GM12878 (cell line): ENCODE data around the gene R3HDM2. TPM values are rescaled to one million over a fixed set of nuclear protein-coding genes. Genes with fewer than 3 reads are reported as not detected.
A peak's percentile ranks its signal among the peaks of the same experiment; 100 is the strongest.

Source experiments
- ATF7 ChIP-seq: fragments of 450-650 bp; IDR thresholded peaks from 2 replicates; pipeline ENCODE4 v1.6.1; 2016; ENCODE audit warnings: low read depth, mild to moderate bottlenecking
- BHLHE40 ChIP-seq, 2 experiments: fragments of 450-650 bp in 1 of 2; IDR thresholded peaks; 2 replicates each; pipeline ENCODE4 v1.6.1; 2011 to 2017; ENCODE audit warnings: low read depth in 2 of 2, borderline replicate concordance in 1 of 2, improper control_type of control experiment in 1 of 2, low read length in 1 of 2, mild to moderate bottlenecking in 1 of 2
- CREM ChIP-seq: IDR thresholded peaks from 2 replicates; pipeline ENCODE4 v1.6.1; 2014; ENCODE audit warnings: antibody characterized with exemption, low read depth
- DPF2 ChIP-seq: fragments of 450-650 bp; IDR thresholded peaks from 2 replicates; pipeline ENCODE4 v1.6.1; 2017; ENCODE audit warnings: mild to moderate bottlenecking
- EED ChIP-seq: sonication (generic); IDR thresholded peaks from 2 replicates; pipeline ENCODE4 v1.6.1; 2016; ENCODE audit warnings: antibody characterized with exemption, low read depth
- HDAC2 ChIP-seq: fragments of 200-600 bp; sonication (generic); IDR thresholded peaks from 2 replicates; pipeline ENCODE4 v1.6.1; 2017
- IRF4 ChIP-seq: IDR thresholded peaks from 2 replicates; pipeline ENCODE4 v1.6.1; 2011; ENCODE audit warnings: low read depth, low read length
- KDM1A ChIP-seq: fragments of 200-600 bp; sonication (generic); IDR thresholded peaks from 2 replicates; pipeline ENCODE4 v1.6.1; 2016; ENCODE audit warnings: borderline replicate concordance
- MAX ChIP-seq: IDR thresholded peaks from 2 replicates; pipeline ENCODE4 v1.6.1; 2012; ENCODE audit warnings: low read depth, low read length, improper control_type of control experiment
- MEF2A ChIP-seq: IDR thresholded peaks from 2 replicates; pipeline ENCODE4 v1.6.1; 2011; ENCODE audit warnings: low read depth, mild to moderate bottlenecking, low read length, moderate library complexity; ENCODE audit not compliant: insufficient read depth
- MTA3 ChIP-seq: IDR thresholded peaks from 2 replicates; pipeline ENCODE4 v1.6.1; 2012; ENCODE audit warnings: low read length, inconsistent platforms, borderline replicate concordance
- NFYA ChIP-seq: IDR thresholded peaks from 2 replicates; pipeline ENCODE4 v1.6.1; 2011; ENCODE audit warnings: low read depth, mild to moderate bottlenecking, low read length, improper control_type of control experiment, borderline replicate concordance
- POLR2AphosphoS2 ChIP-seq: IDR thresholded peaks from 2 replicates; pipeline ENCODE4 v1.6.1; 2011; ENCODE audit warnings: low read depth, mild to moderate bottlenecking, low read length, improper control_type of control experiment, moderate library complexity
- RAD21 ChIP-seq: IDR thresholded peaks from 2 replicates; pipeline ENCODE4 v1.6.1; 2011; ENCODE audit warnings: mild to moderate bottlenecking, low read depth, low read length, moderate library complexity; ENCODE audit not compliant: insufficient read depth
- RB1 ChIP-seq: fragments of 450-650 bp; formaldehyde crosslinking; IDR thresholded peaks from 2 replicates; pipeline ENCODE4 v1.6.1; 2017; ENCODE audit warnings: mild to moderate bottlenecking, borderline replicate concordance
- RELB ChIP-seq: fragments of 450-650 bp; IDR thresholded peaks from 2 replicates; pipeline ENCODE4 v1.6.1; 2017; ENCODE audit warnings: low read depth, mild to moderate bottlenecking, moderate library complexity
- REST ChIP-seq: IDR thresholded peaks from 2 replicates; pipeline ENCODE4 v1.6.1; 2012; ENCODE audit warnings: mild to moderate bottlenecking, low read depth, low read length
- SIN3A ChIP-seq: IDR thresholded peaks from 2 replicates; pipeline ENCODE4 v1.6.1; 2012; ENCODE audit warnings: low read depth, low read length, improper control_type of control experiment
- TAF1 ChIP-seq: IDR thresholded peaks from 2 replicates; pipeline ENCODE4 v1.6.1; 2011; ENCODE audit warnings: mild to moderate bottlenecking, low read depth, low read length, borderline replicate concordance
- TCF3 ChIP-seq: IDR thresholded peaks from 2 replicates; pipeline ENCODE4 v1.6.1; 2012; ENCODE audit warnings: low read depth, mild to moderate bottlenecking, low read length, borderline replicate concordance; ENCODE audit not compliant: insufficient read depth
- TCF7 ChIP-seq: IDR thresholded peaks from 2 replicates; pipeline ENCODE4 v1.6.1; 2014; ENCODE audit warnings: antibody characterized with exemption, borderline replicate concordance
- USF1 ChIP-seq: IDR thresholded peaks from 2 replicates; pipeline ENCODE4 v1.6.1; 2011; ENCODE audit warnings: borderline replicate concordance, low read depth, mild to moderate bottlenecking, moderate library complexity, mixed read lengths, low read length; ENCODE audit not compliant: insufficient read depth; ENCODE audit errors: extremely low read length
- YY1 ChIP-seq: IDR thresholded peaks from 2 replicates; pipeline ENCODE4 v1.6.1; 2011; ENCODE audit warnings: low read depth, mild to moderate bottlenecking, low read length
- ZNF24 ChIP-seq: fragments of 450-650 bp; IDR thresholded peaks from 2 replicates; pipeline ENCODE4 v1.6.1; 2017; ENCODE audit warnings: antibody characterized with exemption, mild to moderate bottlenecking
- ZNF274 ChIP-seq: IDR thresholded peaks from one replicate; pipeline ENCODE4 v1.8.0; 2011; ENCODE audit not compliant: insufficient read length, insufficient read depth
- polyA plus RNA-seq, 11 experiments: library from polyadenylated mRNA; depleted of rRNA in 4 of 11; unstranded in 6 of 11; stranded (reverse) in 5 of 11; fragments of >200 nt; fragmentation: Nextera tagmentation in 4 of 11; fragmentation: Illumina TruSeq in 1 of 11; extraction: Ambion mirVana in 4 of 11; extraction: Trizol in 1 of 11; gene quantifications; 1 replicate in 1 of 11; 2 replicates in 10 of 11; pipeline versions ENCODE4 v1.2.1 to v1.2.3, GENCODE V29; 2011 to 2016; ENCODE audit warnings: inconsistent platforms in 2 of 11, missing spikeins in 2 of 11, low read depth in 1 of 11
- total RNA-seq, 4 experiments: library from RNA; depleted of rRNA in 3 of 4; stranded (reverse); fragments of >200 nt in 3 of 4; fragmentation: Illumina TruSeq in 1 of 4; extraction: Trizol in 1 of 4; gene quantifications; 2 replicates each; pipeline versions ENCODE4 v1.2.1 to v1.2.3, GENCODE V29; 2013 to 2021

The R3HDM2 gene
- total and polyA plus RNA-seq, 10 of the 15 experiments (the other 5 are each of a cell fraction or from before 2014, with no cell fraction given), result 4.6 to 26.1 (median 11.2) TPM

GRCh38 chr12:57462251-57462911, 31.5 kb upstream of the R3HDM2 start (continued):
- TF ChIP-seq BHLHE40 (IDR thresholded peaks at IDR 0.05; ENCODE audit: borderline replicate concordance in 1 of 2, low read depth in 2 of 2, low read length in 1 of 2) (peak in 1 of 2 experiments; percentile 61; a peak in 3 of 4 replicates), TAF1 (peak; percentile 57; the same call in 1 of the 2 replicates), TCF3 (peak; percentile 89), IRF4 (0 out of 2 replicates have a peak, but pooled peaks have one; percentile 59), KDM1A (no peak), DPF2 (peak; percentile 14; the same call in 1 of the 2 replicates), SIN3A (no peak), RELB (peak; percentile 92), POLR2AphosphoS2 (no peak), TCF7 (no peak), NFYA (no peak), CREM (peak; percentile 80), RAD21 (peak; percentile 75), YY1 (0 out of 2 replicates have a peak, but pooled peaks have one; percentile 49), MEF2A (0 out of 2 replicates have a peak, but pooled peaks have one; percentile 27), RB1 (peak; percentile 81; the same call in 1 of the 2 replicates), REST (no peak), ATF7 (peak; percentile 37; the same call in 1 of the 2 replicates), EED (peak; percentile 12; the same call in 1 of the 2 replicates), MAX (0 out of 2 replicates have a peak, but pooled peaks have one; percentile 49), MTA3 (no peak), ZNF24 (0 out of 2 replicates have a peak, but pooled peaks have one; percentile 8), ZNF274 (no peak), HDAC2 (no peak), USF1 (no peak)
